Gastroesophageal sphincter (tissue), 3 donors: ENCODE results near the gene UTP25.

Source experiments
- CTCF ChIP-seq, 4 experiments: fragments of 200-600 bp in 2 of 4; fragments of 450-650 bp in 2 of 4; sonication (generic) in 1 of 4; IDR thresholded peaks; one replicate each; pipeline ENCODE4 v1.5.1; 2017 to 2019; ENCODE audit warnings: antibody characterized with exemption in 4 of 4, mild to moderate bottlenecking in 2 of 4, moderate library complexity in 2 of 4
- POLR2AphosphoS5 ChIP-seq: sonication (generic); formaldehyde crosslinking; IDR thresholded peaks from one replicate; pipeline ENCODE4 v1.6.1; 2017; ENCODE audit warnings: antibody characterized with exemption

- TF ChIP-seq CTCF (IDR thresholded peaks at IDR 0.05) (no peak), POLR2AphosphoS5 (no peak)
Observed at GRCh38 chr1:209855623-209856022, 27.9 kb downstream of the UTP25 start.
